Esophagus muscularis mucosa (tissue), 4 donors: ENCODE measurements around the gene PRKN.

Experiments
- EP300 ChIP-seq: sonication (generic); formaldehyde crosslinking; IDR thresholded peaks from one replicate; pipeline ENCODE4 v1.6.1; 2017; ENCODE audit warnings: antibody characterized with exemption
- POLR2A ChIP-seq: fragments of 450-650 bp; IDR thresholded peaks from one replicate; pipeline ENCODE4 v1.6.1; 2017; ENCODE audit warnings: antibody characterized with exemption, moderate library complexity, mild to moderate bottlenecking, low read depth
- POLR2AphosphoS5 ChIP-seq, 2 donors: sonication (generic); formaldehyde crosslinking; IDR thresholded peaks; one replicate each; pipeline ENCODE4 v1.6.1; 2017; ENCODE audit warnings: antibody characterized with exemption in 2 of 2
- TF ChIP-seq, protein P1 (sequence below), 3 experiments: fragments of 200-600 bp in 2 of 3; fragments of 450-650 bp in 1 of 3; sonication (generic) in 2 of 3; IDR thresholded peaks; one replicate each; pipeline ENCODE4 v1.5.1; 2017 to 2019; ENCODE audit warnings: antibody characterized with exemption in 3 of 3, mild to moderate bottlenecking in 2 of 3, moderate library complexity in 1 of 3

DNA sequence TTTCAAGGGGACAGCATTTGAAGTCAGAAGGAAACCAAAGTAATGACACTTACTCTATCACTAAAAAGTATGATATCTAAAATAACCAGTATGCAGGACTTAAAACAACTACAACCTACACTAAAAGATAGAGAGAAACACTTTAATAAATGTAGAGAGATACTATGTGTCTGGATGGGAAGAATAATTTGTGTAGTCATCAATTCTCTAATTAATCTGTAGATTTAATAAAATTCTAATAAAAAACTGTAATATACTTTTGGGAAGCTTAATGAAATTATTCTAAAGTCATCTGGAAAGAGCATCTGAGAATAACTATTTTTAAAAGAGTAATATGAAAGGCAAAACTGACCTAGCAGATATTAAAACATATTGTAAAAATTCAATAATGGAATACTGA lies 52.1 kb downstream of the PRKN start:
- TF ChIP-seq POLR2AphosphoS5 (IDR thresholded peaks at IDR 0.05) = no peak
- no peak for TF ChIP-seq EP300
- TF ChIP-seq, protein P1, sequence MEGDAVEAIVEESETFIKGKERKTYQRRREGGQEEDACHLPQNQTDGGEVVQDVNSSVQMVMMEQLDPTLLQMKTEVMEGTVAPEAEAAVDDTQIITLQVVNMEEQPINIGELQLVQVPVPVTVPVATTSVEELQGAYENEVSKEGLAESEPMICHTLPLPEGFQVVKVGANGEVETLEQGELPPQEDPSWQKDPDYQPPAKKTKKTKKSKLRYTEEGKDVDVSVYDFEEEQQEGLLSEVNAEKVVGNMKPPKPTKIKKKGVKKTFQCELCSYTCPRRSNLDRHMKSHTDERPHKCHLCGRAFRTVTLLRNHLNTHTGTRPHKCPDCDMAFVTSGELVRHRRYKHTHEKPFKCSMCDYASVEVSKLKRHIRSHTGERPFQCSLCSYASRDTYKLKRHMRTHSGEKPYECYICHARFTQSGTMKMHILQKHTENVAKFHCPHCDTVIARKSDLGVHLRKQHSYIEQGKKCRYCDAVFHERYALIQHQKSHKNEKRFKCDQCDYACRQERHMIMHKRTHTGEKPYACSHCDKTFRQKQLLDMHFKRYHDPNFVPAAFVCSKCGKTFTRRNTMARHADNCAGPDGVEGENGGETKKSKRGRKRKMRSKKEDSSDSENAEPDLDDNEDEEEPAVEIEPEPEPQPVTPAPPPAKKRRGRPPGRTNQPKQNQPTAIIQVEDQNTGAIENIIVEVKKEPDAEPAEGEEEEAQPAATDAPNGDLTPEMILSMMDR (IDR thresholded peaks at IDR 0.05) = no peak
- TF ChIP-seq POLR2A = no peak
